Measurements from ENCODE around the gene LPP. TPM values are rescaled to one million over a fixed set of nuclear protein-coding genes. Genes with fewer than 3 reads are reported as not detected.

LPP gene
- total RNA-seq, 4 donors from 2014 or later, result 207 to 592 (median 406) TPM

- 88 to 91% methylated on average over 3 of the region's 3 CpGs for WGBS, 2 donors (ENCODE audit: low coverage in 1 of 2)
- TF ChIP-seq POLR2AphosphoS5 (IDR thresholded peaks at IDR 0.05), result no peak
- TF ChIP-seq, protein P1, sequence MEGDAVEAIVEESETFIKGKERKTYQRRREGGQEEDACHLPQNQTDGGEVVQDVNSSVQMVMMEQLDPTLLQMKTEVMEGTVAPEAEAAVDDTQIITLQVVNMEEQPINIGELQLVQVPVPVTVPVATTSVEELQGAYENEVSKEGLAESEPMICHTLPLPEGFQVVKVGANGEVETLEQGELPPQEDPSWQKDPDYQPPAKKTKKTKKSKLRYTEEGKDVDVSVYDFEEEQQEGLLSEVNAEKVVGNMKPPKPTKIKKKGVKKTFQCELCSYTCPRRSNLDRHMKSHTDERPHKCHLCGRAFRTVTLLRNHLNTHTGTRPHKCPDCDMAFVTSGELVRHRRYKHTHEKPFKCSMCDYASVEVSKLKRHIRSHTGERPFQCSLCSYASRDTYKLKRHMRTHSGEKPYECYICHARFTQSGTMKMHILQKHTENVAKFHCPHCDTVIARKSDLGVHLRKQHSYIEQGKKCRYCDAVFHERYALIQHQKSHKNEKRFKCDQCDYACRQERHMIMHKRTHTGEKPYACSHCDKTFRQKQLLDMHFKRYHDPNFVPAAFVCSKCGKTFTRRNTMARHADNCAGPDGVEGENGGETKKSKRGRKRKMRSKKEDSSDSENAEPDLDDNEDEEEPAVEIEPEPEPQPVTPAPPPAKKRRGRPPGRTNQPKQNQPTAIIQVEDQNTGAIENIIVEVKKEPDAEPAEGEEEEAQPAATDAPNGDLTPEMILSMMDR (IDR thresholded peaks at IDR 0.05), result no peak
- no peak for TF ChIP-seq POLR2A (IDR thresholded peaks at IDR 0.05)
- no peak for TF ChIP-seq EP300 (IDR thresholded peaks at IDR 0.05; ENCODE audit: low read depth)
- peaks cover 0 to 9% (median under 1%) of the 10 kb centered on the region in 4 donors for H3K4me1 ChIP-seq
- no peak overlapping the region for H3K27ac ChIP-seq
- in situ Hi-C loops (cut with MboI; ENCODE audit: low pct_ligation_motif_present in 1 of 4, low pct_unique_long_range_greater_than_20kb in 1 of 4, low sequenced_read_pairs in 3 of 4), result no loop called here
- no peaks in the 10 kb centered on the region for H3K36me3 ChIP-seq
- H3K27me3 ChIP-seq, result no peaks in the 10 kb centered on the region
- no peak overlapping the region for H3K4me3 ChIP-seq
- DNase-seq, result no peak
- H3K9me3 ChIP-seq, result no peaks in the 10 kb centered on the region
- intact Hi-C loops (cut with DNase I; ENCODE audit: low total_unique reads), result no loop called here
Observed at GRCh38 chr3:188602620-188603019, 448.7 kb downstream of the LPP start.

GRCh38 chr3:188604651-188605050, 450.7 kb downstream of the LPP start:
- H3K27ac ChIP-seq, result peak overlapping the region in 1 of 4 donors; percentile 15
- no peaks in the 10 kb centered on the region for H3K27me3 ChIP-seq
- no peak for TF ChIP-seq POLR2AphosphoS5 (IDR thresholded peaks at IDR 0.05)
- TF ChIP-seq EP300 (IDR thresholded peaks at IDR 0.05; ENCODE audit: low read depth), result no peak
- TF ChIP-seq, protein P1 (IDR thresholded peaks at IDR 0.05), result no peak
- TF ChIP-seq POLR2A (IDR thresholded peaks at IDR 0.05), result no peak
- WGBS, 2 donors (ENCODE audit: low coverage in 1 of 2), result 89 to 93% methylated on average over 1 of the region's 1 CpG
- no peaks in the 10 kb centered on the region for H3K9me3 ChIP-seq
- peaks cover 0 to 13% (median 5%) of the 10 kb centered on the region in 4 donors for H3K36me3 ChIP-seq
- intact Hi-C loops (cut with DNase I; ENCODE audit: low total_unique reads), result no loop called here
- H3K4me1 ChIP-seq, result peaks cover 0 to 5% (median 3%) of the 10 kb centered on the region in 4 donors
- DNase-seq, result no peak
- no peak overlapping the region for H3K4me3 ChIP-seq
- in situ Hi-C loops (cut with MboI; ENCODE audit: low pct_ligation_motif_present in 1 of 4, low pct_unique_long_range_greater_than_20kb in 1 of 4, low sequenced_read_pairs in 3 of 4), result no loop called here

- in situ Hi-C loops (cut with MboI; ENCODE audit: low pct_ligation_motif_present in 1 of 4, low pct_unique_long_range_greater_than_20kb in 1 of 4, low sequenced_read_pairs in 3 of 4), result no loop called here
Observed at GRCh38 chr3:188605231-188605630, 451.3 kb downstream of the LPP start.

DNA sequence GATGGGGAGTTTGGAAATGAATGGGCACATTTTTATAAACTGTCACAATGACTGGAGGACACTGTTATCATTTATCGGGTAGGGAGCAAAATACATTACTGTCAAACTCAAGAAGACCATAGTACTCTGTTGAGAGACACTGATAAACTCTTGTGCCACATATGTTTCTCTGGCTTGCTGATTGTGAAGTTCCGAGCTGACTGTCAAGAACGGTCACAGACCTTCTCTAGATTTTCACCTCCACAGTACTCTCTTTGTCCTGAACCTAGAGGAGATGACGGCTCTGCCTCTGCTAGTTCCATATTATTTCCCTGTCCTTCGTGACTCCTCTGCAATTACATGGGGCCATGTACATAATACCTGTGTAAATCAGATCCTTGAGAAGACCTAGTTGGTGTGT, 451.9 kb downstream of the LPP start:
- DNase-seq, result no peak
- TF ChIP-seq EP300 (IDR thresholded peaks at IDR 0.05; ENCODE audit: low read depth) (no peak), POLR2A (IDR thresholded peaks at IDR 0.05) (no peak), POLR2AphosphoS5 (IDR thresholded peaks at IDR 0.05) (no peak)
- TF ChIP-seq, protein P1 (IDR thresholded peaks at IDR 0.05), result no peak
- Histone ChIP-seq H3K4me1 (peaks cover 0 to 5% (median 3%) of the 10 kb centered on the region in 4 donors), H3K27me3 (no peaks in the 10 kb centered on the region), H3K36me3 (peaks cover 0 to 25% (median 10%) of the 10 kb centered on the region in 4 donors), H3K4me3 (no peak overlapping the region), H3K9me3 (no peaks in the 10 kb centered on the region), H3K27ac (peak overlapping the region in 1 of 4 donors; percentile 15)
- 73 to 92% methylated on average over 3 to 5 of the region's 5 CpGs for WGBS, 2 donors (ENCODE audit: low coverage in 1 of 2)
- in situ Hi-C loops (cut with MboI; ENCODE audit: low pct_ligation_motif_present in 1 of 4, low pct_unique_long_range_greater_than_20kb in 1 of 4, low sequenced_read_pairs in 3 of 4), result no loop called here
- intact Hi-C loops (cut with DNase I; ENCODE audit: low total_unique reads), result no loop called here

More at GRCh38 chr3:188605231-188605630, 451.3 kb downstream of the LPP start:
- DNase-seq, result no peak
- Histone ChIP-seq H3K27me3 (no peaks in the 10 kb centered on the region), H3K36me3 (peaks cover 0 to 19% (median 8%) of the 10 kb centered on the region in 4 donors), H3K27ac (peak overlapping the region in 1 of 4 donors; percentile 15), H3K4me1 (peaks cover 0 to 5% (median 3%) of the 10 kb centered on the region in 4 donors), H3K9me3 (no peaks in the 10 kb centered on the region), H3K4me3 (no peak overlapping the region)
- intact Hi-C loops (cut with DNase I; ENCODE audit: low total_unique reads), result no loop called here
- TF ChIP-seq EP300 (IDR thresholded peaks at IDR 0.05; ENCODE audit: low read depth) (no peak), POLR2A (IDR thresholded peaks at IDR 0.05) (no peak), POLR2AphosphoS5 (IDR thresholded peaks at IDR 0.05) (no peak)
- TF ChIP-seq, protein P1 (IDR thresholded peaks at IDR 0.05), result no peak
